Middle frontal gyrus (tissue), 1 donor: ENCODE results near the gene PTPRN2.
"Not testable (repeated sequence)": the region's sequence is repeated elsewhere in the genome, so short reads cannot be mapped to it uniquely, and the experiment has no call there.

Source experiments
- DNase-seq: peaks from one replicate; pipeline ENCODE4 v3.0.0-alpha.2; 2015; ENCODE audit warnings: low spot score; ENCODE audit errors: extremely low spot score

PTPRN2 gene

DNA sequence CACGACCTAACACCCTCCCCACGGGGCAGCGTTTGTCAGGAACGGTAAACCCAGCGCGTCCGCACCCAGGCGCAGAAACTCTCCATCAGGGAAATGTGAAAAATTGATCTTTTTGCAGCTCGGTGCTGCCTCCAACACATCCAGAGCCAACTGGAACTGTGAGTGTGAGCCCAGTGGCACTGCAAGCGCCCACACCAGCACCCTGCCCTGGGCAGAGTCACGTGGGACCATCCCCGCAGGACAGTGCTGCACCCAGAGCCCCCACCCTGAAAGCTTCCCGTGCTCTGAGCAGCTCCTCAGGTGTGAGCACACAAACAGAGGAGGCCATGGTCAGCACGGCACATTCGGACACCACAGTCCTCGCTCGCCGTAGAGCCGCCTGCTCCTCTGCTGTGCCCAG is 919.9 kb downstream of the PTPRN2 start:
- no peak for DNase-seq

DNA sequence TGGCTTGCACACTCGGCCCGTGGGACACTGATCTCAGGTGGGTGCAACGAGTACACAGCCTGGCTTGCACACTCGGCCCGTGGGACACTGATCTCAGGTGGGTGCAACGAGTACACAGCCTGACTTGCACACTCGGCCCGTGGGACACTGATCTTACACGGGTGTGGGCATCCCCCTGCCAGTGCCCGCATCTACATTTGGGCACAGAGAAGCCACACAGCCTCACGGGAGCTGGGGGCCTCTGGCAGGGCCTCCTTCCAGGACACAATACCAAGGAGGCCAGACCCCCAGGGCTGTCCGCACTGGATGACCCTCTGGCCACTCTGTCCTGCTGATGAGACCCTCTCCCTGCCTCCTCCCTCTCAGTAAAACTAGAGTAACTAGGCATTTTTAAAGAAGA is 920.4 kb downstream of the PTPRN2 start:
- DNase-seq = no peak

DNA sequence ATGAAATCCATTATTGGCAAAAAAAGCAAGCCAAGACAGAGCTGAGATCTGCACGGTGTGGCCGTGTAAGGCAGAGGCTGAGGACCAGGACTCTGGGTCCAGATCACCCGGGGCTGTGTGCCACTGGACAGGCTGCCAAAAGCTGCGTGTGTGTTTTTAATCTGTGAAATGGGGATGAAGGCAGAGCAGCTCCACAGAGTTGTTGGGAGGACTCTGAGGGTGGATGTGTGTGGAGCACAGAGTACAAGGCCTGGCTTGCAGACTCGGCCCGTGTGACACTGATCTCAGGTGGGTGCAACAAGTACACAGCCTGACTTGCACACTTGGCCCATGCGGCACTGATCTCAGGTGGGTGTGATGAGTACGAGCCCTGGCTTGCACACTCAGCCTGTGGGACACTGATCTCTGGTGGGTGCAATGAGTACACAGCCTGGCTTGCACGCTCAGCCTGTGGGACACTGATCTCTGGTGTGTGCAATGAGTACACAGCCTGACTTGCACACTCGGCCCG is 921.0 kb downstream of the PTPRN2 start:
- DNase-seq = no peak

DNA sequence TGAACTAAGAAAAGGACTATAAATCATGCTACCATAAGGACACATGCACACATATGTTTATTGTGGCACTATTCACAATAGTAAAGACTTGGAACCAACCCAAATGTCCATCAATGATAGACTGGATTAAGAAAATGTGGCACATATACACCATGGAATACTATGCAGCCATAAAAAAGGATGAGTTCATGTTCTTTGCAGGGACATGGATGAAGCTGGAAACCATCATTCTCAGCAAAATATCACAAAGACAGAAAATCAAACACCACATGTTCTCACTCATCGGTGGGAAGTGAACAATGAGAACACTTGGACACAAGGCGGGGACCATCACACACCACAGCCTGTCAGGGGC is 922.0 kb downstream of the PTPRN2 start:
- not testable (repeated sequence) for DNase-seq

DNA sequence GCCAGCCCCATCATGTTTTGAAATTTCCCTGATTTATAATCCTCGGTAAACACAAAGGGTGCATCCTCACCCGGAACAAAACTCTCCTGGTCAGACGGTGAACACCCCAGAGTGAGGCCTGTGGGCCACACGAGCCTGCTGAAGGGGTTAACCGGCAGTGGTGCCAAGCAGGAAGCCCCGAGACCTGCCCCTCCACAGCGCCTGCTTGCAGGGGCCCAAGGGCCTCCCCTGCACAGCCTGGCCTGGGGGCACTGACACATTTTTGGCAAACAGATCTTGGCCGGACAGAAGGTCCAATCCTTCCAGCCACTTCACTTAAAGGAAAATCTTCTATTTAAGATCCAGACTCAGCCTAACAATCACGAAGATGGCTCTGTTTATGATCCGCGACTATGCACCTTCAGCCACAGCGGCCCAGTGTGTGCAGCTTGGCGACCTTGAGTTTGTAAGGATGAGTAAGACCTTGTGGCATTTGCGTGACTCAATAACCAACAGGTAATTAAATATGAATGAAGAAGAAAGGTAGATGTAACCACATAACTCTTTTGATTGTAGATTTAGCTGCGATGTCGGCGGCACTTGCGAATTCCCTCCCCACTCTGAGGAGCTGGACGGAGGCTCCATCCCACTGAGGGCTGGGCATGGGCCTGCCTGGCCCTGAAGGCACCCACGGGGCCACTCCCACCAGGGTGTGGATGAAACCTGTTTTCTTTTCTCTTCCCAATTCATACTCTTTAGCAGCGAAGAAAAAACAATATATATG is 922.6 kb downstream of the PTPRN2 start:
- no peak for DNase-seq

DNA sequence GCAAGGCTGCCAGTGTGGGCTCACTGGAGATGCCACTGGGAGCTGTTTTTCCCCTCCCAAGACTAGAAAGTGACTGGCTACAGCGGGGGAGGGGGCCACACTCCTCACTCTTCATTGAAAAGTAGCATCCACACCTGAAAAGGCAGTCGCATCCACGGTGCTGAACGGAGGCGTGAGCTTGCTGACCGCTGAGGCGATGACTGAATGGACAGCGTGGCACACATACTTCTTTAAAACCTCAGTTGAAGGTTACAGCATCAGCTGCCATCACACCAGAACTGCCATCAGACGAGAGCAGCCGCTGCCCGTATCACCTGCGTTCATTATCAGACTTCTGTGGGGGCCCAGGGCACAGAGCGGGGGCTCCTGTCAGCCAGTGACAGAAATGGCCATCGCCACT is 923.6 kb downstream of the PTPRN2 start:
- no peak for DNase-seq

DNA sequence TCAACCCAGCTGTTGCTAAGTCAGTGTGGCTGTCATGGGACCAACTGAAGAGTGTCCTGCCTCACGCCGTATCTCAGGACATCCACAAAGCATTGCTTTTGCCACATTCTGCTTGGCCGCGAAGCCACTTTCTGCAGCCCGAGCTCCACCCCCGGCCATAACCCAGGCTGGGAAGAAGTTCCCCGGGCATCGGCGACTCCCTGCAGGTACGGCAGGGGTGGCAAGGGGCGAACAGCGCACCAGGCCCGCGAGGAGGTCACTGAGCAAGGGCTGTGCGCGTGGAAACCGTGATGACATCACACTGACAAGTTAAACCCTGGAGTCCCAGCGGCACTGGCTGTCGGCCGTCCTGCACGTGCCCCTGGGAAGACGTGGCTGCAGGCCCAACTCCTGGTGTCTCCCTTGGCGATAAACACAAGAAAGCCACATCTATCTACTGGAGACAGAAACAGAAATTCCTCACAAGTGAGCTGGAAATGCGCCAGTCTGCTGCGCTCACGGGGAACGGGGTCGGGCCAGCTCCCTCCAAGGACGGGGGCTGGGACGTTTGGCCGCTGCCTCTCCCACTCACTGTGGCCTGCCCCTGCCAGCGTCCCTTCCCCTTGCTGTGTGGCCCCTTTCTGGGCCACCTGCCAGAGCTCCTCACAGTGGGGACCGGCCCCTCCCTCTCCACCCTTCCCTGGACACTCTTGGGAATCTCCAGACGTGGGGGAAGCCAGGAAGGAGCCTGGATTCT is 924.5 kb downstream of the PTPRN2 start:
- no peak for DNase-seq

DNA sequence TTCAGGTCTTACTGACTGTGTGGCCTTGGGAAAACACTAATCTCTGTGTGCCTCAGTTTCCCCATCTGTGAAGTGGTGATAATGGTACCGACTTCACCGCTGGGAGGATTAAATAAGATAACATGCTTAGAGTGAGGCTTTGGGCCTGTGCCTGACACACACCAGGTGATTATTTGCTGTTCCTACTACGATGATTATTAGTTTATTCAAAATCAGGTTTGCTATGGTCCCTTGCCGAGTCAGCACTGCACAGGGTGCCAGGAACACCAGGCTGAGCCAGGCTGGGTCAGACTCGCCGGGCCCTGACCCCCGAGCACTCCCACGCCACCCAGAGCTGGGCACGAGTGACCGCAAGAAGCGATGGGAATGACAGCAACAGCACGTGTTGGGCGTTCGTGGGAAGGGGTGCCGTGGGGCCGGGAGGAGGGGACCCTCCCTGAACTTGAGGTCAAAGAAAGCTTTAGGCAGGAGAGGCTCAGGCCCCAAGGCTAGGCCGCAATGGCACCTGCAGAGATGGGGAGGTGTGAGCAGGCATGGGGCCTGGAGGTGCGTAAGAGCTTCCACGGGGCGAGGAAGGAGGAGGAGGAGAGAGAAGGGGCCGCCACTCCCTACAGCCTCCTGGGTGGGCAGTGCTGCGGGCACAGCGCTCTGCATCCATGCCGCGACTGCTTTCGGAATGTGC is 925.4 kb downstream of the PTPRN2 start:
- no peak for DNase-seq

DNA sequence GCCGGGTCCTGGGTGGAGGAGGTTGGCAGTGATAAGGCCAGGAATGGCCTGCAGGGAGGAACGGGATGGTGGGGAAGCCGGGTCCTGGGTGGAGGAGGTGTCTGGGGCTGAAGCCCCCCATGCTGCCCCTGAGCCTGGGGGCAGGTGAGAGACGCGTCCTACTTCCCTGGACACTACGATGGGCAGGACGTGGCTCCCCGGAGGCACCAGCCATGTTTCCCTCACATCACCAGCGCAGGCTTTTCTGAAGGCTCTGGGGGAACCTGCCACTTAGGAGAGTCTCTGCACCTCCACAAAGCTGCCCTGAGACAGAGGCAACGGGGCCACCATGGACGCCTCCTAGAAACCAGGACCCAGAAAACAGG is 926.0 kb downstream of the PTPRN2 start:
- DNase-seq = no peak

DNA sequence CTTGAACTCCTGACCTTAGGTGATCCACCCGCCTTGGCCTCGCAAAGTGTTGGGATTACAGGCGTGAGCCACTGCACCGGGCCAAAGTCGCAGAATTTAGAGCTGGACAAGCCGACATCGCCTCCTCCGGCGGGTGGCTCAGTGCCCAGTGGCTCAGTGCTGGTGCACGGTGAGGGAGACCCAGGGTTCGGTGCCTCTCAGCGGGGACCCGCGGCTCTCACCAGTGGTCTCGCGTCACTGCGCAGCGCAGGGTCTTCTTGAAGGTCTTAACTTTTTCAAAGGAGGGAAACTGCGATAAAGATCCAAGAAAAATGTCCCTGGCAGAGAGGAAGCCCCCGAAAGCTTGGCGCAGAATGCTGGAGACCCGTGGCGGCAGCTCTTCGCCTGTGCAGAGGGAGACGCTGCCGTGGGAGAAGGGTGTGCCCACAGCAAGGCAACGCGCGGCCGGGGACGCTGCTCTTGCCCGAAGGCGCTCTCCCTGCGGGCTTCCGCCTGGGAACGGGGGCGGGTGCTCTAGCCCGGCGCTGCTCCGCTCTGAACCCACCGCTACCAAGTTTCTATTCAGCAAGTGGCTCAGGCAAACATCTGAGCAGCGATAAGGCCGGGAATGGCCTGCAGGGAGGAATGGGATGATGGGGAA is 926.5 kb downstream of the PTPRN2 start:
- DNase-seq = no peak

DNA sequence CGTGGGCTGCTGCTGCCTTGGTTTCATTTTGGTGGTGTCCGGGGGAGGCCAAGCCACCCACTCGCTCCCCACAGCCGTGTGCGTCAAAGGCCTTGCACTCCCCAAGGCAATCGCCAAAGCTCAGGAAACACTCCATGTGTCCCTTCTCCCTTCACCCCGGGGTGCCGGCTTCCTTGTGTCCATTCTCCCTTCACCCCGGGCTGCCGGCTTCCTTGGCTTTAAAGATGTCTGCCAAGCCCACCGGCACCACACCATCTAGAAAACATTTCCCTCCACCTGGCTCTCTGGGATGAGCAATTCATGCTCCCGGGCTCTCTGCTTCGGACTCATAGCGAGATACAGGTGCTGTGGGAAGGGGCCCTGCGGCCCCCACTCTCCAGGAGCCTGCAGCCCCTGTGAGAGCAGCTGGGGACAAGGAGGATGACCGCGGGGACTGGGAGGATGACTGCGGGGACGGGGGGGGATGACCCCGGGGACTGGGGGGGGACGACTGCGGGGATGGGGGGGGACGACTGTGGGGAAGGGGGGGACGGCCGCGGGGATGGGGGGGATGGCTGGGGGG is 928.7 kb downstream of the PTPRN2 start:
- no peak for DNase-seq

DNA sequence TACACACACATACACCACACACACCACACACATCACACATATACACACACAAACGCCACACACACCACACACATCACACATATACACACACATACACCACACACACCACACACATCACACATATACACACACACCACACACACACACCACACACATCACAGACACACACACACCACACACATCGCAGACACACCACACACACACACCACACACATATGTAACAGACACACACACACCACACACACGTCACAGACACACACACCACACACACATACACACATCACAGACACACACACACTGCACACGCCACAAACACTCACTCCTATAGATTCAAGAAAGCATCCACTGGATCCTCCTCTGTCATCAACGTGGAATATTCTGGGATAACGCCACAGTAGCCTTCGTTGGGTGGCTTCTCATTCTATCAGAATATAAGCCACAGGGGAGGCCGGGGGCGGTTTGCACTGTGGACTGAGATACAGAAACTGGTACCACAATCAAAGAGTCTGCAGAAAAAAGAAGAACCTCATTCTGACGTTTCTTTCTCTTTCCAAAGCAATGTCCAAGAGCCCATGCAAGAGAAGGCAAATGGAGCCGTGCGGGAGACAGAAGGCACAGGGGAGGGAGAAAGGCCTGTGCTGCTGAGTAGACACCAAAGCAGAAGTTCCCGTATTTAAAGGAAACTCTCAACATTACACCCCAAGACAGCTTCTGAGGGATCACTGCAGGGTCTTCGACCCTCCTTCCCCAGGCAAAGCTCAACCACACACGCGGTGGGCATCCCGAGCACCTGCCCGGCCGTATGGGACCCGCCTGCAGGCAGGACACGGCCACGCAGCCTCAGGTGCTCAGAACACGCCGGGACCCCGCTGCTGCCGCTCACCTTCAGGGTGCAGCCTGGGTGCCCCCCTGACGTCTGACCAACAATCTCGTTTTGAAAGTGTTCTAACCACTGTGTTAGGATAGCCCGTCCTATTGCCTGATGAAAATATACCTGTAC is 929.6 kb downstream of the PTPRN2 start:
- no peak for DNase-seq

DNA sequence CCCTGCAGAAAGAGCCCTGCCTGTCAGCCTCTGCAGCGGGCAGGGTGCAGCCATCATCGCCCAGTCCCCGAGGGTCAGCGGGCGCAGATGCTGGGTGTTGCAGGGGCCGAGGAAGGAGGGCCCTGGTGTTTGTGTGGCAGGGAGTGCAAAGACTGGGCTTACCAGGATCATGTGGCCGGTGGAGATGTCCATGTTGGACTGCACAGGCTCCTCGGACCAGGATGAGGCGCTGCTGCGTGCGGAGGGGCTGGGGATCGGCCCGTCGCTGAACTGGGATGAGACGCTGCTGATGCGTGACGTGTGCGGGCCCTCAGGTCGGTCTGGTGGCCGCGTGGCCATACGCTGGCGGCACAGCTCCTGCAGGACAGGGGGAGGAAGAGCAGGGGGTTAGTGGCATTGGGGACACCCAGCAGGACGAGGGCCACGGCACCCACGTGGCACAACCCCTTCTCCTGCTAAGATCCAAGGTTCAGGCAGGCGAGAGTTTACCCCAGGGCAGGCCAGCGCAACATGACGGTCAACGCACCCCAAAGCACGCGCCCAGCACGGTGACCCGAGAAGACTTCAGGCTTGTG is 931.3 kb downstream of the PTPRN2 start:
- no peak for DNase-seq

DNA sequence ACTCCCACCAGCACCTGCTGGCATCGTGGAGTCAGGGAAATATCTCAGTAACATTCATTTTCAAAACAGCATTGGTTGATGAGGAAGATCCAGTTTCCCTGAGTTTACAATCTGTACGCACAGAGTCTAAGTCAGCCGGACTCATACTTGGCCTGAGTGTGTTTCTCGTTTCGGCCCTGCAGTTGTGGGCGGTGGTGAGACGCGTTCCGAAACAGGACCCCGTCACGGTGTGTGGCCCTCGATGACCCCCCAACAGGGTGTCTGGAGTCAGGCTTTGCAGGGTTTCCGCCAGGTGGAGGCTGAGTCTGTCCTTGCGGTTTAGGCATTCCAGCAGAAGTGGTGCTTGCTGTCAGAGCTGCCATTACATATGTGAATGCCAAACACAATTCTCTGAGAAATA is 933.3 kb downstream of the PTPRN2 start:
- no peak for DNase-seq

DNA sequence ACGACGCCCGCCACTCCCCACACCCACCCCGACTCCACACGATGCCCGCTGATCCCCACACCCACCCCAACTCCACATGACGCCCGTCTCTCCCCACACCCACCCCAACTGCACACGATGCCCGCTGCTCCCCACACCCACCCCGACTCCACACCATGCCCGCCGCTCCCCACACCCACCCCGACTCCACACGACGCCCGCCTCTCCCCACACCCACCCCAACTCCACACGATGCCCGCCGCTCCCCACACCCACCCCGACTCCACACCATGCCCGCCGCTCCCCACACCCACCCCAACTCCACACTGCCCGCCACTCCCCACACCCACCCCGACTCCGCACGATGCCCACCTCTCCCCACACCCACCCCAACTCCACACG is 933.8 kb downstream of the PTPRN2 start:
- DNase-seq = no peak

DNA sequence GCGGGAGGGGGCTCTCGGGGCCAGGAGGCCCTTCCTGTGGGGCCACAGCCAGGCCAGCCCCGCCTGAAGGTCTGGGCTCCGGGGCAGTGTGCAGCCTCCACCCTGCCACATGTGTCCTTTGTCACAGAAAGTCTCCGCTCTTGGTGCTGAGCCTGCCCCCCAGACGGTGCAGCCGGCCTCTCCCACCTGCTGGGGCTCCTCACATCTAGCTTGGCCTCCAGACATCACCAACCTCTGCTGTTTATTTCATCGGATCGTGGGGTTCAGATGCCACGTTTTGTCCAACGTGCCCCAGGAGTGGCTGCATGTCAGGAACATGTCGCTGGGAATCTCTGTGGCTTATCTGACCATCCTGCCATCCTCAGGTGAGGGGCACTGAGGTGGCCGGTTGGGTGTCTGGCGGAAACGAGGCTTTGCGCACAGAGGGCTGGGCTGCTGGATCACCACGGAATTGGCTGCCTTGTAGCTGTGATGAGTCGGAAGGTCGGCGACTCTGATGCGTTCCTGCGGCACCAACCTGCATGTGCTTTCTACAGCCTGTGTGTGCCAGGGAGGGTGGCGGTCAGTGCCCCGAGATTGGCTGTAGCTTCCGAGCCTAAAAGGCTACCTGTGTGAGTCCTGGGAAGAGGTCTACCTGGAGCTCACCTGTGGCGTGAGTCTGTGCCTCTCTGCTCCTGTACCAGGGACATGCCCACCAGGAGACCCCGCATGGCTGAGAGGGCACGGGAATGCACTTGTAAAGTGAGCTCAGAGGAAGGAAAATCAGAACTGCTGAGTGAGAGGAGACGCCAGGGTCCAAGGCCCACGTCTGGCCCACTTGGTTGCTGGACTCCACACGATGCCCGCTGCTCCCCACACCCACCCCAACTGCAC is 934.4 kb downstream of the PTPRN2 start:
- DNase-seq = no peak

DNA sequence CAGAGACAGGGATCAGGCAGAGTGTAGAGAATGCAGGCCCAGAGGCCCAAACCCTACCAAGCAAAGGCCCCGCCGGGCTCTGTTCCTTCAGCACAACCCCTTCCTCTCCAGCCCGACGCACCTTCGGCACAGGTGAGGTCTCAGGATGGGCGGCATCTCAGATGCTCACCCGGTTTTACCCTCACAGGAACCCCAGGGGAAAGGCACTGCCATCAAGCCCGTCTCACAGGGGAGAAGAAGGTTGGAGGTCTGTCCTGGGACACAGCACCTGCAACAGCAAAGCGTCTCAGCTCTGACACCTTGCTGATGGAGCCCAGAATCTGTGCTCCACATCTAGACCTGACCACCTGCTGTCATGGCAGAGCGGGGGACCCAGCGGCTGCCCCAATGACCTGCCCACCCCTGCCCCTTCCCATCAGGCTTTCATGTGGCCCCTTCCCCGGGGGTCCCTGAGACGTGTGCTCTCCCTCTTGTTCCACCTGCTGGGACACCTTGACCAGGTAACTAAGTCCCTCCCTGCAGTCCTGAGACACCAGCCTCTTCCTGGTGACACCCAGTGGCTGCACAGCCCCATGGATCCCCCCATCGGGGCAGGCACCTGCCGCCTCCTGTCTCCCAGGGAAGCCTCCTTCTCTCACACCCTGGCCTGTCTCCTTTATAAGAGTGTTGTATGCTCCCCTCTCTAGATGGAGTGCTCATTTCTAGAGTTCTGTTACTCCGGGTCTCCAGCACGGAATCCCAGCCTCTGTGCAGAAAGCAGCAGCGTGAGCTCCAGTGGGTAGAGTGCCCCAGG is 935.3 kb downstream of the PTPRN2 start:
- DNase-seq = no peak
